Muscle layer of duodenum (tissue), 2 donors: ENCODE data around the gene YWHAB.
A peak's percentile ranks its signal among the peaks of the same experiment; 100 is the strongest.

Experiments used
- H3K27ac ChIP-seq: one replicate; pipeline ENCODE4 v1.7.0; 2013; ENCODE audit warnings: mild to moderate bottlenecking, low read length
- H3K27me3 ChIP-seq: one replicate; pipeline ENCODE4 v1.7.0; 2013; ENCODE audit warnings: low read depth, mild to moderate bottlenecking, control low read depth, low read length
- H3K36me3 ChIP-seq, 2 donors: one replicate each; pipeline ENCODE4 v1.7.0; 2013; ENCODE audit warnings: low read length in 2 of 2, control low read depth in 1 of 2, mild to moderate bottlenecking in 1 of 2; ENCODE audit not compliant: insufficient read depth in 2 of 2, control insufficient read depth in 1 of 2
- H3K4me1 ChIP-seq, 2 donors: one replicate each; pipeline ENCODE4 v1.7.0; 2013; ENCODE audit warnings: low read length in 2 of 2, mild to moderate bottlenecking in 2 of 2, control low read depth in 1 of 2, moderate library complexity in 1 of 2; ENCODE audit not compliant: insufficient read depth in 2 of 2, control insufficient read depth in 1 of 2
- H3K4me3 ChIP-seq, 2 donors: one replicate each; pipeline ENCODE4 v1.7.0; 2013; ENCODE audit warnings: low read length in 2 of 2, low read depth in 1 of 2, mild to moderate bottlenecking in 1 of 2
- H3K9me3 ChIP-seq, 2 donors: one replicate each; pipeline ENCODE4 v1.7.0; 2013; ENCODE audit warnings: low read length in 2 of 2, control low read depth in 1 of 2, mild to moderate bottlenecking in 1 of 2; ENCODE audit not compliant: control insufficient read depth in 1 of 2
- donor health status: healthy.

The YWHAB gene

DNA sequence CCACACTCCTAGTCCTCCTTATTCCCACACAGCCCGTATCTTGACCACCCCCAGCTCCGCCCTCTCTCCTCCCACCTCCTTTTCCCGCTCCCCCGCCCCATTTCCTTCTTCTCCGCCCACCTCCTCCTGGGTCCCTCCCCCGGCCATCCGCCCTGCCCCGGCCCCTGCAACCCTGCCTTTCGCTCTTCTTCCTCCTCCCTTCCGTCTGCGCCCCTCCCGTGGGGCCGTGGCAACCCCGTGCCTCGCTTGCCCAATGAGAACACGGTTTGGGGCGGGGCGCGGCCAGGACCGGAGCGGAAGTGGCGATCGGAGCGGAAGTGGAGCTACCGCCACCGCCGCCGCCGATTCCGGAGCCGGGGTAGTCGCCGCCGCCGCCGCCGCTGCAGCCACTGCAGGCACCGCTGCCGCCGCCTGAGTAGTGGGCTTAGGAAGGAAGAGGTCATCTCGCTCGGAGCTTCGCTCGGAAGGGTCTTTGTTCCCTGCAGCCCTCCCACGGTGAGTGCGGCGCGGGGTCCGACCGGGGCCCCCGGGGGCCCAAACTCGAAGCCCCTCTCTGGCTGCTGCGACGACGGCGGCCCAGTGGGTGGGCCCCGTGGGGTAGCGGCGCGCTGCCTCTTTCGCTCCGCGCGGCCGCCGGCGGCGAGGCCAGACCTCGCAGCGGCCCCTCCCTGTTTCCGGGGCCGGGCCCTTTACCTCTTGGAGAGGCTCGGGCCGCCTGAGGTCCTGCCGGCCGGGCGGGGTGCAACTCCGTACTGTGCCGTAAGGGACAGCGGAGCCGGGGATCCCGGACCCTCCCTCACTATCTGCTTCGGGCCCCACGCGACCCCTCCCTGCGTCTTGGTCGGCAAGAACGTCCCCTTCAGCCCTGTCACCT is at the start of gene YWHAB:
TSS of gene YWHAB (plus strand) at position 314 of the 874 bp plus-strand sequence. CDS start 15,829 bp downstream, outside the sequence.
- Histone ChIP-seq H3K27ac (peak within 1 kb of the TSS; percentile 90), H3K27me3 (no peaks in the 10 kb centered on the region), H3K4me3 (peak within 1 kb of the TSS; percentile 87 to 96), H3K4me1 (peaks cover 28 to 33% of the 10 kb centered on the region in 2 donors), H3K36me3 (no peaks in the 10 kb centered on the region), H3K9me3 (no peaks in the 10 kb centered on the region)

DNA sequence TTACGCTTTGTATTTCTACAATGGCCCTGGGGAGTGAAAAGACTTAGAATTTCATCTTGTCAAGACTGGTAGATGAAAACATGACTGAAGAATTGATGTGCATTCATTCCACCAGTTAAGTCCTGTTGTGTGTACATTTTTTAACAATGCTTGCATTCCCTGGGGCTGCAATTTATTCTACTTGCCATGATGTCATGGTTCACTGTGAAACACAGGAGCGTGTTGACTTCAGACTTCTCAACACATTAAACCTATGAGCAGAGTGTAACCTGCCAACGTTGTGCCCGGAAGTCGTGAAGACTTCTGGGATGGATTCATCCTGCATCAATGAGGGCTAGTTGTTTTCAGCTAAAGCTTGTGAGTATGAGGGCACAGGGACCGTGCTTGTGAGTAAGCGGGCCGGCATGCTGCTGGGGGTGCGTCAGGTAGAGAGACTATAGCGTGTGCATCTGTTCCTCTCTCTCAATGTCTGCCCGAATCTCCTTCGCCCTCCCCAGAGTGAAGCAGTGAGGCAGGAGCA is 48.8 kb upstream of the YWHAB start:
- Histone ChIP-seq H3K4me3 (no peak overlapping the region), H3K36me3 (no peaks in the 10 kb centered on the region), H3K9me3 (peaks cover 0 to 4% of the 10 kb centered on the region in 2 donors), H3K27ac (no peak overlapping the region), H3K4me1 (no peaks in the 10 kb centered on the region), H3K27me3 (peaks cover 4% of the 10 kb centered on the region)

DNA sequence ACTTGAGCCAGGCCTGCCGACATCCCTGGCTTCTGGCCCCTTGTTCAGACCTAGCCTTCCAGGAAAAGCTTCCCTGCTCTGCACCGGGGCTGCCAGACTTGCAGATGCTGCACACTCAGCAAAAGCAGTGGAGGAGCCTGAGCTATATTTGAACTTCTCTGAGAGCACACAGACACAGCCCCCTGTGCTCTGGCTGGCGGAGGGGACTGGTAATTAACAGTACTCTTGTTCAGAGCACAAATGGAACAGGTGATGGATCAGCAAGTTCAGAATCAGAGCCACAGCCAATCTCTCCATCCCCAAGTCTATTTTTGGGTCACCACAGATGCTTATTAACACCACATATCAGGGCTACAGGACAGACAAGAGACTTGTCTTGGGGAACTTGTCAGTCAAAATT is 47.6 kb upstream of the YWHAB start:
- no peak overlapping the region for H3K27ac ChIP-seq
- no peaks in the 10 kb centered on the region for H3K27me3 ChIP-seq
- H3K4me1 ChIP-seq, result no peaks in the 10 kb centered on the region
- H3K4me3 ChIP-seq, result no peak overlapping the region
- peaks cover 0 to 4% of the 10 kb centered on the region in 2 donors for H3K9me3 ChIP-seq
- no peaks in the 10 kb centered on the region for H3K36me3 ChIP-seq

DNA sequence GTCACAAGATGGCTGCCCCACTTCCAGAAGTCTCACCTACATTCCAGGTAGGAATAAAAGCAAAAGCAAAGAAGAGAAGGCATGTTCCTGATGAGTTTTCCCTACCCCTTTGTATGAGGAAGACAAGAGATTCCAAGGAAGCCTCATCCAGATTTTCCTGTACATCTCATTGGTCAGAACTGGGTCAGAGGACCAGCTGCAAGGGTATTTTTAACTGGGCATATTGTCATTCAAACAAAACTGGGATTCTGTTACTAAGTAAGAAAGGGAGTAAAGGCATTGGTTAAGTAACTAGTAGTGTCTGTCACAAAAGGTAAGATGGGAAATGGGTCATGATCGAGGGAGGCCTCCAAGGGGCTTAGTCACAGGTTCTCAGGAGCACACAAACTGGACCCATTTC is 47.0 kb upstream of the YWHAB start:
- H3K4me1 ChIP-seq, result no peaks in the 10 kb centered on the region
- peaks cover 0 to under 1% of the 10 kb centered on the region in 2 donors for H3K9me3 ChIP-seq
- no peak overlapping the region for H3K4me3 ChIP-seq
- H3K27me3 ChIP-seq, result no peaks in the 10 kb centered on the region
- H3K27ac ChIP-seq, result no peak overlapping the region
- H3K36me3 ChIP-seq, result no peaks in the 10 kb centered on the region

DNA sequence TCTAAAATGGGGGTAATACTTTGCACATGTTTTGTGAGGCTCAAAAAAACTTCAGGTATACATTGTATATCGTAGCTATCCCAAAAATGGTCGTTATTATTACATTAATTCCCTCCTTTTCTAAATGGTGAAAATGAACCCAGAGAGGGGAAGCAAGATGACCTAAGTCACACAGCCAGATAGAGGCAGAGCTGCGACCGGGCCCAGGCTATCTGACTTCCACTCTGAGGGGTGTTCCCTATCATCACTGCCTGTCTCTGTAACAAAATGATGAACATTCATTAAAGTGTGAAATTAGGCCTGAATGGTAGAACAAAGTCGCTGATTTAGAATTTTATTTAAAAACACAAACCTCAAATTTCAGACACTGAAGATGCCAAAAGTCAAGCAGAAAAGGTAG is 46.0 kb upstream of the YWHAB start:
- H3K27me3 ChIP-seq, result no peaks in the 10 kb centered on the region
- H3K36me3 ChIP-seq, result no peaks in the 10 kb centered on the region
- no peaks in the 10 kb centered on the region for H3K4me1 ChIP-seq
- H3K4me3 ChIP-seq, result no peak overlapping the region
- H3K9me3 ChIP-seq, result no peaks in the 10 kb centered on the region
- no peak overlapping the region for H3K27ac ChIP-seq

DNA sequence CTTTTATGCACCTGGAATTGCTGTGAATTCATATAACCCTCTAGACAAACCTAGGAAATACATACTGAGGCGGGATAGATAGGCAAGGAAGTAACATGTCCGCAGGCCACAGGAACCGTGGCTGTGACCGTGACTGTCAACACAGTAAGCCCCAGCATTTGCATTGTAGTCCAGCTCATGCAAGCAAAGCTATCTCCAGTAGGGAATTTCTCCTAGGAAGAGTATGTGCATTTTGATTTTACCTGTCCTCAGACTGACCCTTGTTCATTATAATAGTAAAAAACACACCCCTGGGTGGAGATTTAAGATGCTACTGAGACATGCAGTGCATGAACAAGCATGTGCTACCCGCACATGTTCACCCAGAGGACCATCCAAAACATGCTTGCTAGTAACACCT is 44.7 kb upstream of the YWHAB start:
- no peaks in the 10 kb centered on the region for H3K4me1 ChIP-seq
- no peaks in the 10 kb centered on the region for H3K9me3 ChIP-seq
- no peaks in the 10 kb centered on the region for H3K27me3 ChIP-seq
- H3K36me3 ChIP-seq, result no peaks in the 10 kb centered on the region
- no peak overlapping the region for H3K4me3 ChIP-seq
- no peak overlapping the region for H3K27ac ChIP-seq

DNA sequence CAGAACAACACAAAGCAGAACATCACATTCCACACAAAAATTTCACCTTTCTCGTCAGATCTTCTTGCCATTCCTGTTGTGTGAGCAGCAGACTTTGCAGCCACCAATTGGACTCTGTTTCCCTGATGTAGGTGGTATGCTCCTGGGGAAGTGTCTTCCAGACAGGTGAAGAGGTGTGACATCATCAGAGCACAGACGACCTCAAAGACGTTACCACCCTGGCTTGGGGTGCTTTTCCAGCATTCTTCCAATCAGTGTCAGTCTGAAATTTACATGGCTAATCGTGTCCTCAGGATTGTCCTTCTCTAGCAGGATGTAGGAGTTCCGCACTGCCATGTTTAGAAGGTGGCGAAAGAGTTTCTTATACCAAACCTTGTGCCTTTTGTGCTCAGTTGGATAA is 43.5 kb upstream of the YWHAB start:
- Histone ChIP-seq H3K27ac (no peak overlapping the region), H3K36me3 (no peaks in the 10 kb centered on the region), H3K9me3 (no peaks in the 10 kb centered on the region), H3K4me3 (no peak overlapping the region), H3K4me1 (no peaks in the 10 kb centered on the region), H3K27me3 (no peaks in the 10 kb centered on the region)

DNA sequence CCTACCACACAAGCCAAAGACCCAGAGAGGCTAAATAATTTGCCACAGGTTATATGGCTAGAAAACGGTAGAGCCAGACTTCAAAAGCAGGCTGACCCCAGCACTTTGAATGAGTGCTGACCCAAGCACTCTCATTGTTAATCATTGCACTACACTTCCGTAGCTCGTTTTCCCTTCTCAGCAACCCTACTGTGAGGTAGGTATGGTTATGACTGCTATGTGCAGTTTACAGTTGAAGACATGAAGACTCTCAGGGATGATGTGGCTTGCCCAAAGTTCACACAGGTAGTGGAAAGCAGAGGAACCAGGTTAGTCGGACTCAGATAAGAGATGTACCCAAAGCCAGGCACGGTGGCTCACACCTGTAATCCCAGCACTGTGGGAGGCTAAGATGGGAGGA is 41.6 kb upstream of the YWHAB start:
- Histone ChIP-seq H3K4me3 (no peak overlapping the region), H3K36me3 (no peaks in the 10 kb centered on the region), H3K4me1 (no peaks in the 10 kb centered on the region)

DNA sequence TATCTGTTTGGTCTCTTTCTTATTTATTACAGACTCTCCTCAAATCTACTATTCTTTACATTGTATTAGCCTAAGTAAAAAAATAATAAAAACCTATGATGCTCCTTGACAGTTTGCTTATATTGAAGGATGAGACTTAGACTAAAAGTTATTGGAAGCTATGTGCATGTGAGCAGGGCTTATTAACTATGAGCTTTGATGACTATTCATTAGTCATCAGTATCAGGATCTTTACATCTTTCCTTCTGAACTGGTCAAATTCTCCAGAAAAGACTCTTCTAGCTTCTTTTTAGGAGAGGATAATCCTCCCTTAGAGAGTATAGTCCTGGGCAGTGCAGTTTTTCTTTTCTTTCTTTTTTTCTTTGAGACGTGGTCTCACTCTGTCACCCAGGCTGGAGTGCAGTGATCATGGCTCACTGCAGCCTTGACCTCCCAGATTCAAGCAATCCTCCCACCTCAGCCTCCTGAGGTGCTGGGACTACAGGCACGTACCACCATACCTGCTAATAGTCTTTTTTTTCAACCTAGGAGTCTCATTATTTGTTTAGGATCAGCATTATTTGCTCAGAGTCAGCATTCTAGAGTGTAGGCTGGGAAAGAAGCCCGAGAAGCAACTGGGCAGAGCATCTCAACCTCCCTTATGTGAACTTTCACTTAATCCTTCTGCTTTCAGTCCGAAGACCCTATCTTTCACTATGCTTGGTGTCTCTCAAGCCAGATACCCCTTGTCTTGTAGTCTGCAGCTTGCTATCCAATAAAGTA is 37.1 kb upstream of the YWHAB start:
- H3K4me1 ChIP-seq, result no peaks in the 10 kb centered on the region

More for the DNA sequence above, 41.6 kb upstream of the YWHAB start:
- no peaks in the 10 kb centered on the region for H3K9me3 ChIP-seq
- H3K27ac ChIP-seq, result no peak overlapping the region
- H3K27me3 ChIP-seq, result no peaks in the 10 kb centered on the region

DNA sequence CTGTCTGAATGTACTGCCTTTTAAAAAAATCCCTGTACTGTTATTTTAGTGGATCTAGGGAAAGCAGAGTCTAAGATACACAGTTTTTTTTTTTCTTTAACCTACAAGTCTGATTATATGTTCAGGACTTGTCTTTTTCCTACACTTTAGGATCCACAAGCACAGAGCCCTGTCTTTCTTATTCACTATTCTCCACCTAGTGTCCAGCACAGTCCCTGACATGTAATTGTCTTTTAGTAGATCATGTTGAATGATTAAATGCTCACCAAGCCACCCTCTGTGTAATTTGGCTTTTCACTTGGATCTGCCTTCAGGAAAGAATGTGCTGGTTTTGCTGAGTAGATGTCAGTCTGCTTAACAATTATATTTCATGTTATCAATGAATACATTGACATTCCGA is 35.8 kb upstream of the YWHAB start:
- no peaks in the 10 kb centered on the region for H3K4me1 ChIP-seq
- H3K4me3 ChIP-seq, result no peak overlapping the region
- H3K27me3 ChIP-seq, result peaks cover 3% of the 10 kb centered on the region
- H3K36me3 ChIP-seq, result no peaks in the 10 kb centered on the region
- H3K27ac ChIP-seq, result no peak overlapping the region
- no peaks in the 10 kb centered on the region for H3K9me3 ChIP-seq

More for the DNA sequence above, 37.1 kb upstream of the YWHAB start:
- Histone ChIP-seq H3K27me3 (peaks cover 3% of the 10 kb centered on the region), H3K9me3 (no peaks in the 10 kb centered on the region), H3K36me3 (no peaks in the 10 kb centered on the region), H3K27ac (no peak overlapping the region), H3K4me3 (no peak overlapping the region)

DNA sequence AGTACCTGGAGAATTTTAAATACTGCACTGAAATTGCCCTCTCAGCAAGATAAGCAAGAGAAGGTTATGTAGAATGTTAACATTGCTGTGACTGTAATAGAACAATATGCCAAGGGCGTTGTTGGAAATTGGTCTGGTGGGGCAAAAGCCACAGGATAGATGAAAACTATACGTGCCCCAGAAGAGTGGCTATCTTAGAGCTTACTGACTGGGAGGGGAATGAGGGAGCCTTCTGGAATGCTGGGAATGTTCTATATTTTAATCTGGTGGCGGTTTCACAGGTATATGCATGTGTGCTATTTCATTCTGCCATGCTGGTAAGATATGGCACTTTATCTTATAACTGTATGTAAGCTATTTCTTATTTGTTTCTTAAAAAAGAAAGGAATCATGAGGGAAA is 35.2 kb upstream of the YWHAB start:
- H3K27ac ChIP-seq, result no peak overlapping the region
- H3K27me3 ChIP-seq, result peaks cover 3% of the 10 kb centered on the region
- H3K36me3 ChIP-seq, result no peaks in the 10 kb centered on the region
- no peak overlapping the region for H3K4me3 ChIP-seq
- H3K4me1 ChIP-seq, result no peaks in the 10 kb centered on the region
- H3K9me3 ChIP-seq, result no peaks in the 10 kb centered on the region
